Esophagus squamous epithelium (tissue), 4 donors: ENCODE data around the gene ABHD10.

ENCODE experiments used
- POLR2A ChIP-seq, 4 donors: fragments of 450-650 bp; IDR thresholded peaks; one replicate each; pipeline ENCODE4 v1.6.1; 2017; ENCODE audit warnings: antibody characterized with exemption in 4 of 4, mild to moderate bottlenecking in 4 of 4, moderate library complexity in 3 of 4
- TF ChIP-seq, protein P1 (sequence below), 6 experiments: fragments of 450-650 bp in 4 of 6; fragments of 200-600 bp in 2 of 6; sonication (generic) in 2 of 6; IDR thresholded peaks; one replicate each; pipeline ENCODE4 v1.5.1; 2016 to 2019; ENCODE audit warnings: antibody characterized with exemption in 6 of 6, mild to moderate bottlenecking in 4 of 6, moderate library complexity in 4 of 6

DNA sequence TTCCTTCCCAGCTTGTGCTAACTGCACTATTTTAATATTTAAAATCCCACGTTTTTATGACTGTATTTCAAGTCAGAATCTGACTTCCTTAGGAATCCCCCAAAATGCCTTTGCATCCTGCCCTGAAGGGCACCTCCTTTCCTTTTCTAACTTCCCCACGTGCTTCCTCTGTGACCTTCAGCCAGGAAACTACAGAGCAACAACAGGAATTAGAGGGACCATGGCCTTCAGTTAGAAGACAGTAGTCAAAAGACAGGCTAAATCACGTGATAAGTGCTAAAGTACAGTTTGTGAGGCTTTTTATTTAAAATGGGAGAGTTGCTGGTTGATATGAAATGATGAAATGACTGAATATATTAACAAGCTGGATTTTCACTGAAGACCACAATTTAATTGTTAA lies 11.8 kb upstream of the ABHD10 start:
- TF ChIP-seq, protein P1, sequence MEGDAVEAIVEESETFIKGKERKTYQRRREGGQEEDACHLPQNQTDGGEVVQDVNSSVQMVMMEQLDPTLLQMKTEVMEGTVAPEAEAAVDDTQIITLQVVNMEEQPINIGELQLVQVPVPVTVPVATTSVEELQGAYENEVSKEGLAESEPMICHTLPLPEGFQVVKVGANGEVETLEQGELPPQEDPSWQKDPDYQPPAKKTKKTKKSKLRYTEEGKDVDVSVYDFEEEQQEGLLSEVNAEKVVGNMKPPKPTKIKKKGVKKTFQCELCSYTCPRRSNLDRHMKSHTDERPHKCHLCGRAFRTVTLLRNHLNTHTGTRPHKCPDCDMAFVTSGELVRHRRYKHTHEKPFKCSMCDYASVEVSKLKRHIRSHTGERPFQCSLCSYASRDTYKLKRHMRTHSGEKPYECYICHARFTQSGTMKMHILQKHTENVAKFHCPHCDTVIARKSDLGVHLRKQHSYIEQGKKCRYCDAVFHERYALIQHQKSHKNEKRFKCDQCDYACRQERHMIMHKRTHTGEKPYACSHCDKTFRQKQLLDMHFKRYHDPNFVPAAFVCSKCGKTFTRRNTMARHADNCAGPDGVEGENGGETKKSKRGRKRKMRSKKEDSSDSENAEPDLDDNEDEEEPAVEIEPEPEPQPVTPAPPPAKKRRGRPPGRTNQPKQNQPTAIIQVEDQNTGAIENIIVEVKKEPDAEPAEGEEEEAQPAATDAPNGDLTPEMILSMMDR (IDR thresholded peaks at IDR 0.05), result no peak
- no peak for TF ChIP-seq POLR2A (IDR thresholded peaks at IDR 0.05)
